Stimulated activated CD8-positive, alpha-beta memory T cell treated with anti-CD3 and anti-CD28 coated beads, Interleukin-15, amount 100 ng/mL, for 24 hours (primary cell): ENCODE measurements around the gene IDS.

Source experiments
- DNase-seq: peaks from one replicate; pipeline ENCODE4 v3.0.0-alpha.2; 2020; ENCODE audit warnings: low read depth

IDS gene

GRCh38 chrX:149456476-149457245 lies 48.4 kb downstream of the IDS start:
- no peak for DNase-seq

DNA sequence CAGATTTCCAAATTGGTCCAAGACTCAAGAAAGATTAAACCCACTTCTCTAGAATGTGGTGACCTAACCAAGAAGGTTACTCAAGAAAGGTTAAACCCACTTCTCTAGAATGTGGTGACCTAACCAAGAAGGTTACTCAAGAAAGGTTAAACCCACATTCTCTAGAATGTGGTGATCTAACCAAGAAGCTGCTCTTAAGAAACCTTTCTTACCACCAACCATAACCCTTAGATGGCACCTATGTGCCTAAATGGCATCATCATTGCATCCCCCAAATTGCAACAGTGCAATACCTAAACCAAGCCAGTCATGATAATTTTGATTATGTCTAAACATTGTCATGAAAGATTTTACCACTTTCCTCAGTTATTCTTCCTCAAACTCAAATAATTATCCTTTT lies 49.2 kb downstream of the IDS start:
- DNase-seq, result no peak

DNA sequence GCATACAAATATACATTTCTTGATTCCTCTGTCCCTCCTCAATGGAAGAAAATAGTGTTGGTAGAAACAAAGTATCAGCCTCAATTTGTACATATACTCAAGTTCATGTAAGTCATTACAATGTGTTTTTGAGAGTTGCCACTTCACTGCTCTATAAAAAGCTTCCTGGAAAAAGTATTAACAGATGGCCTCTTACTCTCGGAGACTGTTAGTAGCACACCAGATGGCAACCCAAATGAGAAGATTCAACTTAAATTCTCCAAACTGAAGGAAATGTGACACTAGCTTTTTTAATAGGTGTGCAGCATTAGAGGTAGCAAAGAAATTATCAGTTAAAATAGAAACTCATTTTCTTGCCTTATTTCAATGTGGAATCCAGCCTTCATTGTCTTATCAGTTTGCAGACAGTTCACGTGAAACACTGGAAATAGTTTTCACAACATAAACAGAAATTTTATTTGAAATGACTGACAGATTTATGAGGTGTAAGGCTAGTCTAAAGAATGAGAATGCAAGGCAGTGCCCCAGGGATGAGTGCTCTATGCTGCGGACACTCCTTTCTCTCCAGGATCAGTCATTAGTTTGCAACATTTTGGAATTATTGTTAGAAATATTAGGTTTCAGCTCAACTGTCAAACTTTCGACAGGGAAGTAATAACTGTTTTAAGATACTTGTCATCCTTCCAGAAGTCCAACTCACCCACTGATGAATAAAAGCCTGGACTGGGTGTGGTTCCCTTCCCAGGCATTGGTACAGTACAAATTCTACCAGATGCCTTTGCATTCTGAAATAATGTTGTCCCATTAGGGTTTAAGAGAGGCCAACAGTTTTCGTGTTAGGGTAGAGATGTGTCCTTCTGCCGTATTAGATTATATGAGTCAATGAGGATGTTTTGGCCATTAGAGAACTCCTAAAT lies 50.9 kb downstream of the IDS start:
- no peak for DNase-seq

DNA sequence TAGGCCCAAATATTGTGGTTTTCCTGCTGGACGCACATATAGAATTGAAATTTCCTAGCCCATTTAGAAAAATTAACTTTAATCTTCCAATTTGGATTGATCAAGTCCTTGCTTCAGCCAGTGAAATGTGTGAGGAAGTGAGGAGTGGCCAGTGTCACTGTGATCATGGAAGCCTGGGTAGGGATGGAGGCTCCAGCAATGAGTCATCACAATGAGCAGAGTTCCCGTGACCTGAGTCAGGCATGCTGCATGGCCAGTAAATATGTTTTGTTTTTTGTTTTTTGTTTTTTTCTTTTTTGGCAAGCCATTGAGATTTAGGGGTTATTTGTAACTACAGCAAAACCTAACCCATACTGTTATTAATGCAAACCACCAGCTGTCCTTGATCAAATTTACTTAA lies 52.1 kb downstream of the IDS start:
- DNase-seq, result no peak

GRCh38 chrX:149433451-149433850 lies 71.7 kb downstream of the IDS start:
- no peak for DNase-seq

- no peak for DNase-seq
Observed at GRCh38 chrX:149433051-149433450, 72.1 kb downstream of the IDS start.
